Mesothelial cell of epicardium (in vitro differentiated cells): ENCODE data around the gene WARS2. TPM values are rescaled to one million over a fixed set of nuclear protein-coding genes. Genes with fewer than 3 reads are reported as not detected.

ENCODE experiments used
- DNase-seq, 2 experiments: peaks; one replicate each; pipeline ENCODE4 v3.0.0; 2021; ENCODE audit warnings: low spot score in 2 of 2; ENCODE audit not compliant: unreplicated experiment in 2 of 2
- H3K27ac Mint-ChIP-seq: 2 replicates; pipeline ENCODE4 v1.8.0; 2021; ENCODE audit warnings: mixed read lengths
- H3K27me3 Mint-ChIP-seq: 2 replicates; pipeline ENCODE4 v1.8.0; 2021; ENCODE audit warnings: low read depth, mixed read lengths
- H3K36me3 Mint-ChIP-seq: 2 replicates; pipeline ENCODE4 v1.8.0; 2021; ENCODE audit warnings: mixed read lengths
- H3K4me1 Mint-ChIP-seq: 2 replicates; pipeline ENCODE4 v1.8.0; 2021; ENCODE audit warnings: mixed read lengths
- H3K4me3 Mint-ChIP-seq: 2 replicates; pipeline ENCODE4 v1.8.0; 2021; ENCODE audit warnings: mild to moderate bottlenecking, moderate library complexity, mixed read lengths
- H3K9me3 Mint-ChIP-seq: 2 replicates; pipeline ENCODE4 v1.8.0; 2021; ENCODE audit warnings: mixed read lengths
- total RNA-seq: library from RNA; stranded (reverse); gene quantifications from 3 replicates; pipeline ENCODE4 v1.2.1, GENCODE V29; 2021
- TF ChIP-seq, protein P1 (sequence below): fragments of 200-600 bp; sonication (generic); IDR thresholded peaks from one replicate; pipeline ENCODE4 v1.5.0; 2021; ENCODE audit warnings: antibody characterized with exemption; ENCODE audit not compliant: unreplicated experiment

The WARS2 gene
- total RNA-seq, 1 donor from 2014 or later: 18.7 TPM

- Mint-ChIP-seq H3K4me1 (peaks cover 33% of the 10 kb centered on the region), H3K27me3 (peaks cover 98% of the 10 kb centered on the region), H3K9me3 (no peaks in the 10 kb centered on the region), H3K27ac (no peak overlapping the region), H3K4me3 (no peak overlapping the region), H3K36me3 (no peaks in the 10 kb centered on the region)
- TF ChIP-seq, protein P1, sequence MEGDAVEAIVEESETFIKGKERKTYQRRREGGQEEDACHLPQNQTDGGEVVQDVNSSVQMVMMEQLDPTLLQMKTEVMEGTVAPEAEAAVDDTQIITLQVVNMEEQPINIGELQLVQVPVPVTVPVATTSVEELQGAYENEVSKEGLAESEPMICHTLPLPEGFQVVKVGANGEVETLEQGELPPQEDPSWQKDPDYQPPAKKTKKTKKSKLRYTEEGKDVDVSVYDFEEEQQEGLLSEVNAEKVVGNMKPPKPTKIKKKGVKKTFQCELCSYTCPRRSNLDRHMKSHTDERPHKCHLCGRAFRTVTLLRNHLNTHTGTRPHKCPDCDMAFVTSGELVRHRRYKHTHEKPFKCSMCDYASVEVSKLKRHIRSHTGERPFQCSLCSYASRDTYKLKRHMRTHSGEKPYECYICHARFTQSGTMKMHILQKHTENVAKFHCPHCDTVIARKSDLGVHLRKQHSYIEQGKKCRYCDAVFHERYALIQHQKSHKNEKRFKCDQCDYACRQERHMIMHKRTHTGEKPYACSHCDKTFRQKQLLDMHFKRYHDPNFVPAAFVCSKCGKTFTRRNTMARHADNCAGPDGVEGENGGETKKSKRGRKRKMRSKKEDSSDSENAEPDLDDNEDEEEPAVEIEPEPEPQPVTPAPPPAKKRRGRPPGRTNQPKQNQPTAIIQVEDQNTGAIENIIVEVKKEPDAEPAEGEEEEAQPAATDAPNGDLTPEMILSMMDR: no peak
- no peak for DNase-seq
Measured at GRCh38 chr1:118982266-118982665, 158.2 kb downstream of the WARS2 start.

DNA sequence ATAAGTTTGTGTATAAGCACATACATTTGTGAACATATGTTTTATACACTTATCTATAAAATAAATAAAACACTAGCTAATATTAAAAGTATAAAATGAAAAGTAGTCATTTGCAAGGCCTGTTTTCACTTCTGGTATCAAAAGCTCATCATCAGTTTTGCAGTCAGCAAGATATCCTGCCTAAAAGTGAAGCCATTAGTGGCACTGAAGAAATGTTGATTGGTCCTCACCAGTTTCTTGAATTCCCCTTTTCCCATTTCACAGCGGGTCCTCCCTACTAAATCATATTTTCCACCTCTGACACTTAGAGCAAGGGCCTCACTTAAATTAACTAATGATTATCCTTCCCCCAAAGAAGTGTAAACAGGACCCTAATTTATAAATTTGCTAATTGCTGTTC lies 159.0 kb downstream of the WARS2 start:
- Mint-ChIP-seq H3K36me3 (no peaks in the 10 kb centered on the region), H3K27ac (no peak overlapping the region), H3K9me3 (no peaks in the 10 kb centered on the region), H3K4me1 (peaks cover 25% of the 10 kb centered on the region), H3K27me3 (peaks cover 98% of the 10 kb centered on the region), H3K4me3 (no peak overlapping the region)
- no peak for DNase-seq
- TF ChIP-seq, protein P1: no peak

Other genes with a start within 250 kb of the WARS2 start
- 0.09 TPM in 1 of 3 replicates, not detected in the others for gene TBX15, start 152.3 kb downstream of the WARS2 start, total RNA-seq
- gene HAO2, start 228.1 kb upstream of the WARS2 start, total RNA-seq: 0.16 to 0.27 TPM in 2 of 3 replicates, not detected in the other